ENCODE measurements around the gene LACTBL1.

DNA sequence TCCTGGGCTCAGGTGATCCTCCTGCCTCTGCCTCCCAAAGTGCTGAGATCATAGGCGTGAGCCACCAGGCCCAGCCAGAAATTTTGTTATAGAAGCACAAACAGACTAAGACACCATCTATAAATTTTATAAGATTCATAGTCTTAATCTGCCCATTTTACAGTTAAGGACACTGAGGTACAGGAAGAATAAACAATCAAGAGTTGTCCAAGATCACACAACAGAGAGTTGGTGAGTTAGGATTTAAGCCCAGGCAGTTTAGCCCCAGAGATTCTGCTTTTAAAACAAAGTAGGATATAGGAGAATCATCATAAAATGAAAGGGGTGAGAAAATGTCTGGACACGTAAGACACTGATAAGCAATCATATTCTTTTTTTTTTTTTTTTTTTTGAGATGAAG is 36.2 kb upstream of the LACTBL1 start:
- TF ChIP-seq, protein P1, sequence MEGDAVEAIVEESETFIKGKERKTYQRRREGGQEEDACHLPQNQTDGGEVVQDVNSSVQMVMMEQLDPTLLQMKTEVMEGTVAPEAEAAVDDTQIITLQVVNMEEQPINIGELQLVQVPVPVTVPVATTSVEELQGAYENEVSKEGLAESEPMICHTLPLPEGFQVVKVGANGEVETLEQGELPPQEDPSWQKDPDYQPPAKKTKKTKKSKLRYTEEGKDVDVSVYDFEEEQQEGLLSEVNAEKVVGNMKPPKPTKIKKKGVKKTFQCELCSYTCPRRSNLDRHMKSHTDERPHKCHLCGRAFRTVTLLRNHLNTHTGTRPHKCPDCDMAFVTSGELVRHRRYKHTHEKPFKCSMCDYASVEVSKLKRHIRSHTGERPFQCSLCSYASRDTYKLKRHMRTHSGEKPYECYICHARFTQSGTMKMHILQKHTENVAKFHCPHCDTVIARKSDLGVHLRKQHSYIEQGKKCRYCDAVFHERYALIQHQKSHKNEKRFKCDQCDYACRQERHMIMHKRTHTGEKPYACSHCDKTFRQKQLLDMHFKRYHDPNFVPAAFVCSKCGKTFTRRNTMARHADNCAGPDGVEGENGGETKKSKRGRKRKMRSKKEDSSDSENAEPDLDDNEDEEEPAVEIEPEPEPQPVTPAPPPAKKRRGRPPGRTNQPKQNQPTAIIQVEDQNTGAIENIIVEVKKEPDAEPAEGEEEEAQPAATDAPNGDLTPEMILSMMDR (IDR thresholded peaks at IDR 0.05): no peak
- no peak for TF ChIP-seq POLR2A (IDR thresholded peaks at IDR 0.05)

Measured in testis (tissue), 2 donors.